ENCODE results near the gene KRTAP10-3.

- TF ChIP-seq POLR2AphosphoS5 (IDR thresholded peaks at IDR 0.05; ENCODE audit: low read depth) = no peak
- TF ChIP-seq, protein P1, sequence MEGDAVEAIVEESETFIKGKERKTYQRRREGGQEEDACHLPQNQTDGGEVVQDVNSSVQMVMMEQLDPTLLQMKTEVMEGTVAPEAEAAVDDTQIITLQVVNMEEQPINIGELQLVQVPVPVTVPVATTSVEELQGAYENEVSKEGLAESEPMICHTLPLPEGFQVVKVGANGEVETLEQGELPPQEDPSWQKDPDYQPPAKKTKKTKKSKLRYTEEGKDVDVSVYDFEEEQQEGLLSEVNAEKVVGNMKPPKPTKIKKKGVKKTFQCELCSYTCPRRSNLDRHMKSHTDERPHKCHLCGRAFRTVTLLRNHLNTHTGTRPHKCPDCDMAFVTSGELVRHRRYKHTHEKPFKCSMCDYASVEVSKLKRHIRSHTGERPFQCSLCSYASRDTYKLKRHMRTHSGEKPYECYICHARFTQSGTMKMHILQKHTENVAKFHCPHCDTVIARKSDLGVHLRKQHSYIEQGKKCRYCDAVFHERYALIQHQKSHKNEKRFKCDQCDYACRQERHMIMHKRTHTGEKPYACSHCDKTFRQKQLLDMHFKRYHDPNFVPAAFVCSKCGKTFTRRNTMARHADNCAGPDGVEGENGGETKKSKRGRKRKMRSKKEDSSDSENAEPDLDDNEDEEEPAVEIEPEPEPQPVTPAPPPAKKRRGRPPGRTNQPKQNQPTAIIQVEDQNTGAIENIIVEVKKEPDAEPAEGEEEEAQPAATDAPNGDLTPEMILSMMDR (IDR thresholded peaks at IDR 0.05; ENCODE audit: insufficient read depth, low read length) = no peak
These were observed 16.1 kb upstream of the KRTAP10-3 start for GRCh38 chr21:44574457-44575306.

All from HL-60 (cell line).